HG03469 (cell line): ENCODE measurements around the gene CELF4.

Experiments used
- ATAC-seq: cut with Tn5 transposase; IDR thresholded peaks from one replicate; pipeline ENCODE4 v1.9.1; 2021; ENCODE audit warnings: mild to moderate bottlenecking, moderate library complexity, moderate number of reproducible peaks; ENCODE audit not compliant: unreplicated experiment

Gene CELF4

GRCh38 chr18:37422596-37422995 lies 143.0 kb downstream of the CELF4 start:
- no peak for ATAC-seq

DNA sequence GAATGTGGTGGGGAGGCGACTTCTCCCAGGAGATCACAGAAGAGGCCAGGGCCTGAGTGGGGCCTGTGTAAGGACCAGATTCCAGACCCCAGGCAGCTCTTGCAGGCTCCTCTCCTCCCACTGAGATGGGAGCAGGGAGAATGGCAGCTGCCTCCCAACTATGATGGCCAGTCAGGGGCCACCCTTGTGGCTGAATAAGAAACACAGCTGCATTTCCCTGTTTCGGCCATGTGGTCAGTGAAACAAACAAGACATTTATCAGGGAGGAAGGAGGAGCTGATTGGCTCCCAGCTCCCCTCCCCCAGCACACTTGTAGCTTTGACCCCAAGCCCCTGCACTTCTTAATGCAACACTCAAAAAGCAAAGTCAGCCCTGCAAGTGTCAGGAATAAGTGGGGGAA lies 143.5 kb downstream of the CELF4 start:
- no peak for ATAC-seq

DNA sequence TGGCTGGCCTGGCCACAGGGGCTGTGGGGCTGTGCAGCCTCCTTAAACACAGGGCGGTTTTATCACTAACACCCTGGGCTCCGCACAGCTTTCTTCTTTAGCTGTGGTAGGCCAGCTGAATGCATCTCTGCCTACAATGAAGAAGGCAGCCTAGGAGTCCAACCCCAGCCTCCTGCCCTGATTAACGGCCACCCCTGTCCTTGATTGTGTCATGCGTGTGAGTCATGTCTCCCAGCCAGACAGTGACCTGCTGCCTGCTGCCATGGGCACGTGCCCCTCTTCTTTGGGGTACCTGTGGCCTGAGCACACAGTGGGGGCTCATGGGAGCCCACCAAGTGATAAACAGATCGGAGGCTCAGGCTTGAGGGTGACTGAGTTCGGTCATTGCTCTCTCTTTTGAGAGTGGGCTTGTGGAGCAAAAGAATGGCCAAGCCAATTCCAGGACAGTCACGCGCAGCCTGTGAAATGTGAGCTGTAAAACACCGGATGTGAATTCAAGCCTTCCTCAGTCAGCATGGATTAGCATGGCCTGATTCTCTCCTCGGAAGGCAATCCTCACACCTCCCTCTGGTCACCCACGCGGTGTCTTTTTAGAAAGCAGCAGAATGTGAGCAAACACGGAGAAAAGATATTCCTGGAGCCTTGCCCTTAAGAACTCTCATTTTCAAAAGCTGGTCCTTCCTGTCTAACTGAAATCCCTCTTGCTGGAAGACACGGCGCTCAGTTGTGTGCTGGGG lies 144.1 kb downstream of the CELF4 start:
- no peak for ATAC-seq

- no peak for ATAC-seq
These were observed 145.2 kb downstream of the CELF4 start for GRCh38 chr18:37420315-37420880.

- ATAC-seq: no peak
These were observed 145.7 kb downstream of the CELF4 start for GRCh38 chr18:37419866-37420265.

- no peak for ATAC-seq
These were observed 146.3 kb downstream of the CELF4 start for GRCh38 chr18:37419315-37419714.

DNA sequence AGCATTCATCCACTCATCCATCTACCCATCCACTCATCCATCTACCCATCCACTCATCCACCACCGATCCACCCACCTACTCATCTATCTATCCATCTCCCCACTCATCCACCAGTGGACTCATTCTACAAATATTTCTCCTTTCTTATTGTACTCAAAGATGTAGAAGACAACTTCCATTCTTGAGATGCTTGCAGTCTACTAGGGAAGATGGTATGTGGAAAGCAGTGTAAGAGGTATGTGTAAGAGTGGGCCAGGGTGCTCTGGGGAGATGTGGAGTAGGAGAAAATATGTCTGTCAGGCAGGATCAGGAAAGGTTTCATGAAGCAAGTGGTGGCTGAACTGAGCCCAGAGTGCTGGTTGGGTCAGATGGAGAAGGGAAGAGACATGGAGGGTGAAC lies 150.8 kb downstream of the CELF4 start:
- ATAC-seq: no peak

DNA sequence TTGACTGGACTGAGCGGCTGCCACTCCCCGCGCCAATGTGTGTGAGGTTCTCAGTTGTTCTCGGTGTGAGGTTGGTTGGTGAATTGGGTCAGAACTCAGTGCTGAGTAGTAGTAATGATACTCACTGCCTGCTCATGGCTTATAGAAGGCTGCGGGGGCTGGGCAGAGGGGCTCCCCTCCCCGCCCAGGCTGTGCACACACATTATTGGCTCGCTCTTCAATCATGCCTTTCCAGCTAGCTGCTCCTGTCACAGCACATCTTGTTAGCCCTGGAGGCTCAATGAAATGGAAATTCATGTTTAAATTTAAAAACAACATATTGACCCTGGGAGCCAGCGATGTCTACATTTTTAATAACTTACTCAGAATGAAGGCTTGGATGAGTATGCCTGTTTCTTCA lies 152.8 kb downstream of the CELF4 start:
- ATAC-seq: no peak

- ATAC-seq: no peak
These were observed 153.3 kb downstream of the CELF4 start for GRCh38 chr18:37412333-37412732.

DNA sequence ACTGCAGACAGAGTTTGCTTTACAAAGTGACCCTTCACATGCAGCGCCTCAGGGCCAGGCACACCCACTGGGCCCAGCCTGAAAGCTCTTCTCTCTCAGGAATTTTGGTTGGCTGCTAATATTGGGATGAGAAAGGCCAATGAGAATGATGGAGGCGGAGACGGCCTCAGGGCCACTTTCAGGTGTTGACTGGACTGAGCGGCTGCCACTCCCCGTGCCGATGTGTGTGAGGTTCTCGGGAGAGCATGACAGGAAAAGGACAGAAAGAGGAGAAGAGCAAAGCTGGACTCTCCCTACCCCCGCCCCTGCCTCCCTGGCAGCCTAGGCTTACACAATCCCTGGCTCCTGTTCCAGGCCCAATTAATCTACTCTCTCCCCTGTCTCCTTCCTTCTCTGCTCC lies 155.7 kb downstream of the CELF4 start:
- ATAC-seq: no peak

DNA sequence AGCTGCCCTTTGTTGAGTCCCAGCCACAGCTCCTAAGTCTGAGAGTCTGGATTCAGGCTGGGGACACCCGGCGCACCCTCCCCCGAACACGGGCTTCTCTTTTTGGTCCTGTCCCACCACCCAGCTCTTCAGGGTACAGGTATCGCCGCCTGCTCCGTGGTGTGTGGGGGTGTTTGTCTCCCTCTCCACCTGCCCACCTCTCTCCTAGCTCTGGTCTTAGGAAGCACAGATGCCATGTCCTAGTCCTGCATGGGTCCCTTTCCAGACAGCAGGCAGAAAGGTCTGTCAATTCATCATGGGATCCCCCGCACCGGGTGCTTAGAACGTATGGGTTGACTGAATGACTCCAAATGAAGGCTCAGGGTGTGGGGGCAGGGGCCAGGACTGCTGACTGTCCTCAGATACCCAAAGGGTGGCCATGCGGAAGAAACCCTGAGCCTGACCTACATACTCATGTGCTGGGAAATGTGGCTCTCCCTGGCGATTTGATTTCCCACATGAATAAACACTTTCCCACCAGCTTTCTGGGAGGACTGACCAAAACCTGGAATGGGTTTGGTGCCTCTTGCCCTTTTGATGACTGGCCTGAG lies 156.8 kb downstream of the CELF4 start:
- ATAC-seq: no peak

GRCh38 chr18:37407571-37407970 lies 158.0 kb downstream of the CELF4 start:
- no peak for ATAC-seq

GRCh38 chr18:37405772-37406171 lies 159.8 kb downstream of the CELF4 start:
- ATAC-seq: no peak

GRCh38 chr18:37405229-37405628 lies 160.4 kb downstream of the CELF4 start:
- ATAC-seq: no peak

- ATAC-seq: no peak
These were observed 161.8 kb downstream of the CELF4 start for GRCh38 chr18:37403788-37404187.

DNA sequence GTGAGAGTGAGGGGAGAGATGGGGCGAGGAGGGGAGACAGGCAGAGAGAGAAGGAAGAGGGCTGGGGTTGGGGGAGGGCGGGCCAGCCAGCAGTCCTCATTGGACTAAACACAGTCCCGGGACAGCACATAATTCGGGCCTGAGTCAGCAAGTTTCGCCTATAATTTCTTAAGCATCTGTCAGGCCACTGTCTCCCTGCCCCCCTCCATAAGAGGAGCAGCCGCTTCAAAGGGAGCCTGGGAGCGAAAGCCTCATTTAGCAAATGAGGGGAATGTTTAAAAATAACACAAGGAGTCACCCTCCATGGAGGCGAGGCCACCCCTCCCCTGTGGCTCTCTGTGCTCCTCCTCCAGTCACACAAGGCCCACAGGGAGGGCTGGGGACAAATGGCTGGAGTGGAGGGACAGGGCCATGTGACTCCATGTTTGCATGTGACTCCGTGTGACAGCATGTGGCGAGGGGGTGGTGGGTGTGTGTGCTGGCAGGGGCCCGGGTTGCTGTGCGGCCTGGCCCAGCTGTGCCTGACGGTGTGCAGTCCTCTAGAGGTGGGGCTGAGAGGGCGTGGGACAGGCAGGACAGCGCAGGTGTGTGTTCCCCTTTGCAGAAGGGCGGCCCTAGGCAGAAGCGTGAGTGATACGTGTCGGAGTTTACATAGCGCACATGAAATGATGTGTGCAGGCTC lies 162.4 kb downstream of the CELF4 start:
- ATAC-seq: no peak

- ATAC-seq: no peak
These were observed 162.9 kb downstream of the CELF4 start for GRCh38 chr18:37402735-37403099.

- ATAC-seq: no peak
These were observed 164.8 kb downstream of the CELF4 start for GRCh38 chr18:37400802-37401201.

- no peak for ATAC-seq
These were observed 167.2 kb downstream of the CELF4 start for GRCh38 chr18:37398248-37398920.

- ATAC-seq: no peak
These were observed 167.8 kb downstream of the CELF4 start for GRCh38 chr18:37397814-37398213.

- ATAC-seq: no peak
These were observed 168.5 kb downstream of the CELF4 start for GRCh38 chr18:37396971-37397720.
